KMS-11 (cell line): Measurements from ENCODE around the gene ITPR1.

Experiments
- H2AFZ ChIP-seq: fragments of 200-600 bp; sonication (generic); 2 replicates; pipeline ENCODE4 v1.6.1; 2016; ENCODE audit warnings: antibody characterized with exemption, mixed run types, low read depth
- H3K27ac ChIP-seq: fragments of 200-600 bp; sonication (generic); 2 replicates; pipeline ENCODE4 v1.6.1; 2016; ENCODE audit warnings: mild to moderate bottlenecking, mixed run types
- H3K27me3 ChIP-seq: fragments of 200-600 bp; sonication (generic); 2 replicates; pipeline ENCODE4 v1.6.1; 2017; ENCODE audit warnings: mild to moderate bottlenecking, low read depth, mixed run types, moderate library complexity; ENCODE audit not compliant: insufficient read depth
- H3K36me3 ChIP-seq: fragments of 200-600 bp; sonication (generic); 2 replicates; pipeline ENCODE4 v1.6.1; 2017; ENCODE audit warnings: mild to moderate bottlenecking, mixed run types; ENCODE audit not compliant: insufficient read depth
- H3K4me1 ChIP-seq: fragments of 200-600 bp; sonication (generic); 2 replicates; pipeline ENCODE4 v1.6.1; 2016; ENCODE audit warnings: mild to moderate bottlenecking, low read depth, mixed run types; ENCODE audit not compliant: poor library complexity, severe bottlenecking
- H3K4me2 ChIP-seq: fragments of 200-600 bp; sonication (generic); 2 replicates; pipeline ENCODE4 v1.7.0; 2016; ENCODE audit warnings: mild to moderate bottlenecking, mixed run types
- H3K4me3 ChIP-seq: fragments of 200-600 bp; sonication (generic); IDR thresholded peaks from 2 replicates; pipeline ENCODE4 v1.6.1; 2017; ENCODE audit warnings: low read depth, low read length, mixed read lengths; ENCODE audit not compliant: insufficient read depth
- H3K79me2 ChIP-seq: fragments of 200-600 bp; sonication (generic); 2 replicates; pipeline ENCODE4 v1.6.1; 2016; ENCODE audit warnings: low read depth, mixed run types; ENCODE audit not compliant: insufficient read depth
- H3K9ac ChIP-seq: fragments of 200-600 bp; sonication (generic); 2 replicates; pipeline ENCODE4 v1.6.1; 2016; ENCODE audit warnings: mild to moderate bottlenecking, mixed run types
- H4K20me1 ChIP-seq: fragments of 200-600 bp; sonication (generic); 2 replicates; pipeline ENCODE4 v1.6.1; 2016; ENCODE audit warnings: mild to moderate bottlenecking, mixed run types; ENCODE audit not compliant: insufficient read depth
- TF ChIP-seq, protein P1 (sequence below): fragments of 200-600 bp; sonication (generic); conservative IDR thresholded peaks from 2 replicates; pipeline ENCODE4 v1.6.1; 2017; ENCODE audit warnings: low read depth, mild to moderate bottlenecking, antibody characterized with exemption, low read length, moderate library complexity, mixed read lengths

ITPR1 gene

DNA sequence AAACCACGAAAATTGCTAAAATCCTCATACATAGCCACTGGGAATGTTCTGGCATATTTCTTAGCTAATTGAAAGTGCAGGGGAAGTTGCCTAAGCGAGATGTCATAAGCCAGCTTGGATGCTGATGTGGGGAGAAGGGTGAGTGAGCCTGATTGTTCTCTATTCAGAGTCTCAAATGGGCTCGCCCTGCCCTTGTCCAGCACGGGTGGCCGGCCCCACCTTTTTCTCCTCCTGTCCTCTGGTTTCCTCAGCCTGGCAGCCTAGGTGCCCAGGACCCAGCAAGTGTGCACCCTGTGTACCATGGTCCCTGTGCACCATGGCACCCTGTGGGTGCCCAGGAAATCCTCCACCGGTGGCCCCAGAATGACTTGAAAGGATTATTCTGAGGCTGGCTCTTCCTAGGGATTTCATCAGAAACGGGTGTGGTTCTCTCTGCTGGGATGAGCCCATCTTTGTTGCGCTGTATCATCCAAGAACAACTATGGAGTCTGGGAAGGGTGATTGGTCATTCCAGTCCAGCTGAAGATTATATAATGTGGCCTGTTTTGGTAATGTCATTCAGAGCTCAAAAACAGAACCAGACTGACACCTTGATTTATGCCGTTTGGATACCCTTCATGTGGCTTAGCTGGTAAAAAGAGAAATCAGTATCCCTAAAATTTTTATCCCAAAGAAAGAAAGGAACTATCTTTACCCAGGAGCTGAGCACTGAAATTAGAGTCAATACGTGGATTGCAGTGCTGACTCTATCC is 335.3 kb downstream of the ITPR1 start:
- no peak overlapping the region for H3K27ac ChIP-seq
- H3K4me2 ChIP-seq, result no peak overlapping the region
- H3K4me1 ChIP-seq, result peaks cover 43% of the 10 kb centered on the region

DNA sequence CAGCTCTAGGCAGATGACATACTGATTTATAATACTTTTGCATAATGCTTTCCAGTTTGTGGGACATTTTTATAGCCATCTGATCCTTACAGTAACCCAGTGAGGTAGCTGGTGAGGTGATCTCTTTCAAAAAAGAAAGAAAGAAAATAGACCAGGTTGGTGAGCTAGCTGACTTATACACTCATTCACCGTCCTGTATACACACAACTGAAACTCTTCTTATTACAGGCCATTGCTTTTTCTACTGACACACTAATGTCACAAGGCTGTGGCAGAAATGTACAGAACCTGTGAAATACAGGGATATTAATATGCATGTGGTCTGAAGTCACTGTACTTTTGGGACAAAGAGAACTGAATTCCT is 335.9 kb downstream of the ITPR1 start:
- Histone ChIP-seq H3K27ac (no peak overlapping the region), H3K36me3 (no peaks in the 10 kb centered on the region), H3K79me2 (no peaks in the 10 kb centered on the region), H3K27me3 (no peaks in the 10 kb centered on the region), H3K4me2 (no peak overlapping the region), H3K4me1 (peaks cover 49% of the 10 kb centered on the region), H3K4me3 (no peak overlapping the region), H3K9ac (no peak overlapping the region), H2AFZ (no peak overlapping the region), H4K20me1 (no peaks in the 10 kb centered on the region)
- TF ChIP-seq, protein P1, sequence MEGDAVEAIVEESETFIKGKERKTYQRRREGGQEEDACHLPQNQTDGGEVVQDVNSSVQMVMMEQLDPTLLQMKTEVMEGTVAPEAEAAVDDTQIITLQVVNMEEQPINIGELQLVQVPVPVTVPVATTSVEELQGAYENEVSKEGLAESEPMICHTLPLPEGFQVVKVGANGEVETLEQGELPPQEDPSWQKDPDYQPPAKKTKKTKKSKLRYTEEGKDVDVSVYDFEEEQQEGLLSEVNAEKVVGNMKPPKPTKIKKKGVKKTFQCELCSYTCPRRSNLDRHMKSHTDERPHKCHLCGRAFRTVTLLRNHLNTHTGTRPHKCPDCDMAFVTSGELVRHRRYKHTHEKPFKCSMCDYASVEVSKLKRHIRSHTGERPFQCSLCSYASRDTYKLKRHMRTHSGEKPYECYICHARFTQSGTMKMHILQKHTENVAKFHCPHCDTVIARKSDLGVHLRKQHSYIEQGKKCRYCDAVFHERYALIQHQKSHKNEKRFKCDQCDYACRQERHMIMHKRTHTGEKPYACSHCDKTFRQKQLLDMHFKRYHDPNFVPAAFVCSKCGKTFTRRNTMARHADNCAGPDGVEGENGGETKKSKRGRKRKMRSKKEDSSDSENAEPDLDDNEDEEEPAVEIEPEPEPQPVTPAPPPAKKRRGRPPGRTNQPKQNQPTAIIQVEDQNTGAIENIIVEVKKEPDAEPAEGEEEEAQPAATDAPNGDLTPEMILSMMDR, result no peak

More for the DNA sequence above, 335.3 kb downstream of the ITPR1 start:
- Histone ChIP-seq H3K27me3 (no peaks in the 10 kb centered on the region), H3K4me3 (no peak overlapping the region), H2AFZ (no peak overlapping the region), H3K36me3 (no peaks in the 10 kb centered on the region), H3K79me2 (no peaks in the 10 kb centered on the region), H3K9ac (no peak overlapping the region), H4K20me1 (no peaks in the 10 kb centered on the region)
- TF ChIP-seq, protein P1, result no peak

DNA sequence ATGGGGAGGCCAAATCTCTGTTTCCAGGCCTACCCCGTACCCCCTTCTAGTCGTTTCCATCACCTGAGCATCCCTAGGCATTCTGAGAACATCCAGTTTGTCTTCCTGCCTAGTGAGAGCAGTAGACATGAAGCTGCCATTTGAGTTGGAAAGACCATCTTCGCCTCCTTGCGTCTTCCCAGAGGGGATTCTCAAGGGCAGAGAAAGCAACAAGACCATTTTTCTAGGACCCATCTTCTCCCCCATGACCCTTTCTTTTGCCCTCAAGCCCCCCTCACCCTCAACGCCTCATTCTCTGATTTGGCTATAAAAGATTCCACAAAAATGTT is 337.4 kb downstream of the ITPR1 start:
- H3K4me3 ChIP-seq, result no peak overlapping the region
- H3K79me2 ChIP-seq, result no peaks in the 10 kb centered on the region
- peak overlapping the region; percentile 78 for H3K4me2 ChIP-seq
- TF ChIP-seq, protein P1, result no peak
- no peaks in the 10 kb centered on the region for H4K20me1 ChIP-seq
- H2AFZ ChIP-seq, result peak overlapping the region; percentile 52; the same call in 1 of the 2 replicates
- H3K4me1 ChIP-seq, result peaks cover 62% of the 10 kb centered on the region
- H3K27ac ChIP-seq, result peak overlapping the region; percentile 84
- H3K9ac ChIP-seq, result peak overlapping the region; percentile 44; the same call in 1 of the 2 replicates
- no peaks in the 10 kb centered on the region for H3K36me3 ChIP-seq
- no peaks in the 10 kb centered on the region for H3K27me3 ChIP-seq

DNA sequence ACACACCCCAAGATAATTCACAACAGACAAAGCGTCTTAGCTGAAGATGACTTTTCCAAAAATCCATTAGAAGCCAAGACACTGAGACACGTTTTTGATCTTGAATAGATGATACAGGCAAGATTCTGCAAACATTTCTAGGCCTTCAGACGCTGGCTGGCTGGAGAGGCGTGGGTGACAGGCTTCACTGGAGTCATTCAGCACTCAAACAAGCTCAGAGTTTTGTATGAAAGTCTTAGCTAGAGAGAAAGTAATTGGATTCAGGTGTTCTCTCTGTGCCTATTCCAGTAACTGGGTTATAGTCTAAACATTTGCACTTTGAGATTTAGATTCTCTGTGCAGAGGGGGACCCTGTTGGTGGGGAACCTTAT is 338.4 kb downstream of the ITPR1 start:
- H3K4me3 ChIP-seq, result no peak overlapping the region
- H3K36me3 ChIP-seq, result no peaks in the 10 kb centered on the region
- no peaks in the 10 kb centered on the region for H3K79me2 ChIP-seq
- peak overlapping the region; percentile 84 for H3K27ac ChIP-seq
- H3K9ac ChIP-seq, result peak overlapping the region; percentile 44; the same call in 1 of the 2 replicates
- peak overlapping the region; percentile 78 for H3K4me2 ChIP-seq
- peaks cover 68% of the 10 kb centered on the region for H3K4me1 ChIP-seq
- H2AFZ ChIP-seq, result peak overlapping the region; percentile 52; the same call in 1 of the 2 replicates
- TF ChIP-seq, protein P1, result no peak
- H3K27me3 ChIP-seq, result no peaks in the 10 kb centered on the region
- H4K20me1 ChIP-seq, result no peaks in the 10 kb centered on the region
